IPS-15b (cell line): ENCODE results near the gene PRDM5.

ENCODE experiments used
- H3K27me3 ChIP-seq: one replicate; pipeline ENCODE4 v1.6.1; 2013; ENCODE audit warnings: low read length; ENCODE audit not compliant: control insufficient read depth, insufficient read depth
- H3K36me3 ChIP-seq: one replicate; pipeline ENCODE4 v1.6.1; 2013; ENCODE audit warnings: low read length; ENCODE audit not compliant: control insufficient read depth, insufficient read depth
- H3K4me1 ChIP-seq: one replicate; pipeline ENCODE4 v1.6.1; 2013; ENCODE audit warnings: mild to moderate bottlenecking, low read length; ENCODE audit not compliant: control insufficient read depth, insufficient read depth
- H3K4me3 ChIP-seq: one replicate; pipeline ENCODE4 v1.5.1; 2013; ENCODE audit warnings: low read depth, low read length
- H3K9ac ChIP-seq: one replicate; pipeline ENCODE4 v1.6.1; 2013; ENCODE audit warnings: low read depth, mild to moderate bottlenecking, low read length
- H3K9me3 ChIP-seq: one replicate; pipeline ENCODE4 v1.6.1; 2013; ENCODE audit warnings: mild to moderate bottlenecking, low read length; ENCODE audit not compliant: control insufficient read depth, insufficient read depth

PRDM5 gene

GRCh38 chr4:120809518-120809917 is 113.0 kb downstream of the PRDM5 start:
- Histone ChIP-seq H3K4me3 (no peak overlapping the region), H3K4me1 (no peaks in the 10 kb centered on the region), H3K36me3 (no peaks in the 10 kb centered on the region), H3K27me3 (no peaks in the 10 kb centered on the region), H3K9me3 (no peaks in the 10 kb centered on the region), H3K9ac (no peak overlapping the region)

DNA sequence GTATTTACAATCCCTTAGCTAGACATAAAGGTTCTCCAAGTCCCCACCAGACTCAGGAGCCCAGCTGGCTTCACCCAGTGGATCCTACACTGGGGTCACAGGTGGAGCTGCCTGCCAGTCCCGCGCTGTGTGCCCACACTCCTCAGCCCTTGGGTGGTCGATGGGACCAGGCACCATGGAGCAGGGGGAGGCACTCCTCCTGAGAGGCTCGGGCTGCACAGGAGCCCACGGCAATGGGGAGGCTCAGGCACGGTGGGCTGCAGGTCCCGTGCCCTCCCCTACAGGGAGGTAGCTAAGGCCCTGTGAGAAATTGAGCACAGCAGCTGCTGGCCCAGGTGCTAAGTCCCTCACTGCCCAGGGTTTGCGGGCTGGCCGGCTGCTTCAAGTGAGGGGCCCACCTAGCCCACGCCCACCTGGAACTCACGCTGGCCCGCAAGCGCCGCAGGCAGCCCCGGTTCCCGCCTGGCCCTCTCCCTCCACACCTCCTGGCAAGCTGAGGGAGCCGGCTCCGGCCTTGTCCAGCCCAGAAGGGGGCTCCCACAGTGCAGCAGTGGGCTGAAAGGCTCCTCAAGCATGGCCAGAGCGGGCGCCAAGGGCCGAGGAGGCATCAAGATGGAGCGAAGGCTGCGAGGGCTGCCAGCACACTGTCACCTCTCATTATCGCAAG is 113.9 kb downstream of the PRDM5 start:
- H3K9ac ChIP-seq, result no peak overlapping the region
- no peaks in the 10 kb centered on the region for H3K9me3 ChIP-seq
- H3K27me3 ChIP-seq, result no peaks in the 10 kb centered on the region
- no peaks in the 10 kb centered on the region for H3K4me1 ChIP-seq
- H3K36me3 ChIP-seq, result no peaks in the 10 kb centered on the region
- H3K4me3 ChIP-seq, result no peak overlapping the region

- no peaks in the 10 kb centered on the region for H3K36me3 ChIP-seq
- no peaks in the 10 kb centered on the region for H3K9me3 ChIP-seq
- no peaks in the 10 kb centered on the region for H3K4me1 ChIP-seq
- no peak overlapping the region for H3K4me3 ChIP-seq
- no peaks in the 10 kb centered on the region for H3K27me3 ChIP-seq
- H3K9ac ChIP-seq, result no peak overlapping the region
Measured at GRCh38 chr4:120801137-120801758, 121.3 kb downstream of the PRDM5 start.

DNA sequence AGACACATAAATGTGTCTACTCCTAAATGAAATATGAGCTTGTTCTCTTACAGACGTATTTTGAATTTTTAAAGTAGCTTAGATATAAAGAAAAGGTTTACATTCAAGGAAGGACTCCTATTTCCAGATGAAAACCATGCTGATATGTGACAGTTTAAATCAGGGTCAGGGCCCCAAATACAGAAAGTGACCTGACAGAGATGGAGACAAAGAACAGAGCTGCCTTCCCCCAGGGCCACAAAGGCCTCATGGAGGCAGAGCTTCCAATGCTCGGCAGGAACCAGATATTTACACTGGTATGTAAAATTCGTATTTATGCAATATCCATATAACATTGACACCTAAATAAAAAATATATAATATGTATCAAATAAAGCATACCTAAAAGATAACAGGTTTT is 124.0 kb downstream of the PRDM5 start:
- no peak overlapping the region for H3K4me3 ChIP-seq
- H3K36me3 ChIP-seq, result no peaks in the 10 kb centered on the region
- no peak overlapping the region for H3K9ac ChIP-seq
- no peaks in the 10 kb centered on the region for H3K27me3 ChIP-seq
- H3K9me3 ChIP-seq, result no peaks in the 10 kb centered on the region
- no peaks in the 10 kb centered on the region for H3K4me1 ChIP-seq

GRCh38 chr4:120796271-120796670 is 126.3 kb downstream of the PRDM5 start:
- Histone ChIP-seq H3K36me3 (no peaks in the 10 kb centered on the region), H3K9ac (no peak overlapping the region), H3K9me3 (no peaks in the 10 kb centered on the region), H3K4me1 (no peaks in the 10 kb centered on the region), H3K4me3 (no peak overlapping the region), H3K27me3 (no peaks in the 10 kb centered on the region)

DNA sequence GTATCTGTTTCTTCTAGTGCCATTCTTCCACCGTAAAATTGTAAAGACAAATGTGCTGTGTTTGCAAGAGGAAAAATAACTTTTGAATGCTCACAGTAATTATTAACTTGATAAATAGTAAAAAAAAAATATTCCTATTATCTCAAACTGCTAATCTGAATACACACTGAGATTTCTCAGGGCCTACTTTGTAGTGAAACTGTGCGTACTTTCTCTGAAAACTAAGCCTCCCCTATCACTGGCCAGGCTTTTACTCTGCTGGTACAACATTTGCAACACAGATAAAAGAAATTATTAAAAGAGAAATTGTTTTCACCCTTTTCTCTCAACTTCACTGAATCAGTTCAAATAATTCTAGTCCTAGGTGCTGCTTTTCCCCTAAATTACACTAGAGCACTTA is 137.3 kb downstream of the PRDM5 start:
- no peaks in the 10 kb centered on the region for H3K9me3 ChIP-seq
- H3K4me3 ChIP-seq, result no peak overlapping the region
- no peaks in the 10 kb centered on the region for H3K4me1 ChIP-seq
- no peak overlapping the region for H3K9ac ChIP-seq
- no peaks in the 10 kb centered on the region for H3K27me3 ChIP-seq
- H3K36me3 ChIP-seq, result no peaks in the 10 kb centered on the region

DNA sequence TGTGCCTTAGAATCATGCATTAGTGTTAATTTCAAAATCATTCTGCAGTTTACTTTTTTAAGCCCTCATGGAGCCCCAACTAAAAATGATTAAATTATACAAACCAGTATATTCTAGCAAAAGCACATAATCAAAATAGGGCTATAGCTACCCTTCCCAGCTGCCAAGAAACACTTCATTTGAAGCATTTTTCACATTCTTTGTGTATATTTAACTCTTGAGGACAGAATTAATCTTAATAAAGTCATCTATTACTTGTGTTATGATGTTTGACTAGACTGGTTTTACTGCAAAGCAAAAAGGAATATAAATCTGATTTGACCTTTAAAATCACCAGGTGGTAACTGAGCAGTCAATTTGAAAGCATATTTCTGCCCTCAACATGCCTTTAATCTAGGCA is 145.1 kb downstream of the PRDM5 start:
- Histone ChIP-seq H3K9ac (no peak overlapping the region), H3K4me3 (no peak overlapping the region), H3K36me3 (no peaks in the 10 kb centered on the region), H3K27me3 (no peaks in the 10 kb centered on the region), H3K4me1 (no peaks in the 10 kb centered on the region), H3K9me3 (no peaks in the 10 kb centered on the region)

GRCh38 chr4:120775431-120775830 is 147.1 kb downstream of the PRDM5 start:
- Histone ChIP-seq H3K9me3 (no peaks in the 10 kb centered on the region), H3K27me3 (no peaks in the 10 kb centered on the region), H3K4me1 (no peaks in the 10 kb centered on the region), H3K36me3 (no peaks in the 10 kb centered on the region), H3K4me3 (no peak overlapping the region), H3K9ac (no peak overlapping the region)

GRCh38 chr4:120773641-120774040 is 148.9 kb downstream of the PRDM5 start:
- no peaks in the 10 kb centered on the region for H3K4me1 ChIP-seq

DNA sequence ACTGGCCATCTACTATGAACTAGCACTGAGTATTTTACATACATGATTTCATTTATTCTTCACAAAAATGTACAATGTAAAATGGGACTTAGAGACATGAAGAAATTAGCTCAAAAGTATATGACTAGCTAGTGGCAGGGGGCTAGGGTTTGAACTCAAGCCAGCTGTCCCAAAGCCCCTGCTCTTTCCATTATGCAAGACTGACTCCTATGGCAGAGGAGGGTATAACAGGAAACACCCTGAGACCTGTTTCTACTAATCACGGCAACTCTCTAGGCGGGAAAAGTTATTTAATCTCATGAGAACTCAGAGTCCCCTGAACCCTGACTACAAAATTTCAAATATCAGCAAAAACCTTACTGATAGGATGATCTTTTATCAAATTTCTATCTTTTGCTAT is 150.6 kb downstream of the PRDM5 start:
- Histone ChIP-seq H3K36me3 (no peaks in the 10 kb centered on the region), H3K4me1 (no peaks in the 10 kb centered on the region), H3K9ac (no peak overlapping the region), H3K4me3 (no peak overlapping the region), H3K27me3 (no peaks in the 10 kb centered on the region), H3K9me3 (no peaks in the 10 kb centered on the region)

More at GRCh38 chr4:120773641-120774040, 148.9 kb downstream of the PRDM5 start:
- Histone ChIP-seq H3K9ac (no peak overlapping the region), H3K9me3 (no peaks in the 10 kb centered on the region), H3K4me3 (no peak overlapping the region), H3K36me3 (no peaks in the 10 kb centered on the region), H3K27me3 (no peaks in the 10 kb centered on the region)

DNA sequence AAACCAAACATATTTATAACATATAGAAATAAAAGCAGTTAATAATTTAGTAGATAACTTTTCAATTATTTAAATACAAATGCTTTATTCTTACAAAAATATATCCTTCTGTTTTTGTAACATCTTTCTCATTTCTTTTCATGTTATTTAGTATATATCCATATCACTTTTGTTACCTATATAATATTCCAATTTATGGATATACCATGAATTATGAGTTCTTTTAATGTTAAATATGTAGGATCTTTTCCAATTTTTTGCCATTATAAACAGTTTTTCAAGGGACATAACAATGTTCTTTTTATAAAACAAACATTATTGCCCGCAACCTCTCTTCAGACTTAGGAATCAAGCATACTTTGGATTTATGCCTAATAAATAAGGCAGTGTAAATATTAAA is 151.6 kb downstream of the PRDM5 start:
- Histone ChIP-seq H3K4me1 (no peaks in the 10 kb centered on the region), H3K4me3 (no peak overlapping the region), H3K36me3 (no peaks in the 10 kb centered on the region), H3K27me3 (no peaks in the 10 kb centered on the region), H3K9me3 (no peaks in the 10 kb centered on the region), H3K9ac (no peak overlapping the region)

- Histone ChIP-seq H3K36me3 (no peaks in the 10 kb centered on the region), H3K9me3 (no peaks in the 10 kb centered on the region), H3K27me3 (no peaks in the 10 kb centered on the region)
Measured at GRCh38 chr4:120769227-120769626, 153.3 kb downstream of the PRDM5 start.

More at GRCh38 chr4:120769227-120769626, 153.3 kb downstream of the PRDM5 start:
- H3K9ac ChIP-seq, result no peak overlapping the region
- no peak overlapping the region for H3K4me3 ChIP-seq
- no peaks in the 10 kb centered on the region for H3K4me1 ChIP-seq
